Fibroblast of lung (primary cell): ENCODE results near the gene TEDC2.

Experiments used
- EZH2 ChIP-seq: IDR thresholded peaks from 2 replicates; pipeline ENCODE4 v1.5.1; 2012; ENCODE audit warnings: low read length, control low read depth, mild to moderate bottlenecking; ENCODE audit errors: missing control alignments
- TF ChIP-seq, protein P1 (sequence below), 2 donors: IDR thresholded peaks in 1 of 2; conservative IDR thresholded peaks in 1 of 2; 1 replicate in 1 of 2; 2 replicates in 1 of 2; pipeline ENCODE4 v1.5.1; 2011 to 2012; ENCODE audit warnings: low read length in 2 of 2, control low read depth in 1 of 2, inconsistent platforms in 1 of 2, low read depth in 1 of 2, mild to moderate bottlenecking in 1 of 2

- TF ChIP-seq, protein P1, sequence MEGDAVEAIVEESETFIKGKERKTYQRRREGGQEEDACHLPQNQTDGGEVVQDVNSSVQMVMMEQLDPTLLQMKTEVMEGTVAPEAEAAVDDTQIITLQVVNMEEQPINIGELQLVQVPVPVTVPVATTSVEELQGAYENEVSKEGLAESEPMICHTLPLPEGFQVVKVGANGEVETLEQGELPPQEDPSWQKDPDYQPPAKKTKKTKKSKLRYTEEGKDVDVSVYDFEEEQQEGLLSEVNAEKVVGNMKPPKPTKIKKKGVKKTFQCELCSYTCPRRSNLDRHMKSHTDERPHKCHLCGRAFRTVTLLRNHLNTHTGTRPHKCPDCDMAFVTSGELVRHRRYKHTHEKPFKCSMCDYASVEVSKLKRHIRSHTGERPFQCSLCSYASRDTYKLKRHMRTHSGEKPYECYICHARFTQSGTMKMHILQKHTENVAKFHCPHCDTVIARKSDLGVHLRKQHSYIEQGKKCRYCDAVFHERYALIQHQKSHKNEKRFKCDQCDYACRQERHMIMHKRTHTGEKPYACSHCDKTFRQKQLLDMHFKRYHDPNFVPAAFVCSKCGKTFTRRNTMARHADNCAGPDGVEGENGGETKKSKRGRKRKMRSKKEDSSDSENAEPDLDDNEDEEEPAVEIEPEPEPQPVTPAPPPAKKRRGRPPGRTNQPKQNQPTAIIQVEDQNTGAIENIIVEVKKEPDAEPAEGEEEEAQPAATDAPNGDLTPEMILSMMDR (conservative IDR thresholded peaks at IDR 0.05 in 1 of 2, IDR thresholded peaks at IDR 0.05 in 1 of 2; ENCODE audit: low read depth in 1 of 2, low read length in 2 of 2): no peak
- TF ChIP-seq EZH2: no peak
Measured at GRCh38 chr16:2478279-2478678, 18.4 kb downstream of the TEDC2 start.
